Measurements from ENCODE around the gene PADI3.

- TF ChIP-seq CTCF (IDR thresholded peaks at IDR 0.05) (no peak), SP1 (CRISPR knock-in tag; conservative IDR thresholded peaks at IDR 0.05) (no peak), ATF1 (CRISPR knock-in tag; IDR thresholded peaks at IDR 0.05) (no peak), KAT7 (CRISPR knock-in tag; IDR thresholded peaks at IDR 0.05; ENCODE audit: borderline replicate concordance) (no peak), GABPB1 (CRISPR knock-in tag; IDR thresholded peaks at IDR 0.05) (no peak), ZBTB21 (CRISPR knock-in tag; IDR thresholded peaks at IDR 0.05; ENCODE audit: borderline replicate concordance) (no peak), ATF3 (CRISPR knock-in tag; conservative IDR thresholded peaks at IDR 0.05) (no peak)
- TF ChIP-seq, protein P1, sequence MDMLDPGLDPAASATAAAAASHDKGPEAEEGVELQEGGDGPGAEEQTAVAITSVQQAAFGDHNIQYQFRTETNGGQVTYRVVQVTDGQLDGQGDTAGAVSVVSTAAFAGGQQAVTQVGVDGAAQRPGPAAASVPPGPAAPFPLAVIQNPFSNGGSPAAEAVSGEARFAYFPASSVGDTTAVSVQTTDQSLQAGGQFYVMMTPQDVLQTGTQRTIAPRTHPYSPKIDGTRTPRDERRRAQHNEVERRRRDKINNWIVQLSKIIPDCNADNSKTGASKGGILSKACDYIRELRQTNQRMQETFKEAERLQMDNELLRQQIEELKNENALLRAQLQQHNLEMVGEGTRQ (CRISPR knock-in tag; IDR thresholded peaks at IDR 0.05) = no peak
- TF ChIP-seq, protein P2, sequence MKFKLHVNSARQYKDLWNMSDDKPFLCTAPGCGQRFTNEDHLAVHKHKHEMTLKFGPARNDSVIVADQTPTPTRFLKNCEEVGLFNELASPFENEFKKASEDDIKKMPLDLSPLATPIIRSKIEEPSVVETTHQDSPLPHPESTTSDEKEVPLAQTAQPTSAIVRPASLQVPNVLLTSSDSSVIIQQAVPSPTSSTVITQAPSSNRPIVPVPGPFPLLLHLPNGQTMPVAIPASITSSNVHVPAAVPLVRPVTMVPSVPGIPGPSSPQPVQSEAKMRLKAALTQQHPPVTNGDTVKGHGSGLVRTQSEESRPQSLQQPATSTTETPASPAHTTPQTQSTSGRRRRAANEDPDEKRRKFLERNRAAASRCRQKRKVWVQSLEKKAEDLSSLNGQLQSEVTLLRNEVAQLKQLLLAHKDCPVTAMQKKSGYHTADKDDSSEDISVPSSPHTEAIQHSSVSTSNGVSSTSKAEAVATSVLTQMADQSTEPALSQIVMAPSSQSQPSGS (CRISPR knock-in tag; IDR thresholded peaks at IDR 0.05; ENCODE audit: borderline replicate concordance, low read depth) = no peak
- TF ChIP-seq, protein P3, sequence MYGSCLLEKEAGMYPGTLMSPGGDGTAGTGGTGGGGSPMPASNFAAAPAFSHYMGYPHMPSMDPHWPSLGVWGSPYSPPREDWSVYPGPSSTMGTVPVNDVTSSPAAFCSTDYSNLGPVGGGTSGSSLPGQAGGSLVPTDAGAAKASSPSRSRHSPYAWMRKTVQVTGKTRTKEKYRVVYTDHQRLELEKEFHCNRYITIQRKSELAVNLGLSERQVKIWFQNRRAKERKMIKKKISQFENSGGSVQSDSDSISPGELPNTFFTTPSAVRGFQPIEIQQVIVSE (CRISPR knock-in tag; IDR thresholded peaks at IDR 0.05; ENCODE audit: borderline replicate concordance) = no peak
- TF ChIP-seq, protein P4, sequence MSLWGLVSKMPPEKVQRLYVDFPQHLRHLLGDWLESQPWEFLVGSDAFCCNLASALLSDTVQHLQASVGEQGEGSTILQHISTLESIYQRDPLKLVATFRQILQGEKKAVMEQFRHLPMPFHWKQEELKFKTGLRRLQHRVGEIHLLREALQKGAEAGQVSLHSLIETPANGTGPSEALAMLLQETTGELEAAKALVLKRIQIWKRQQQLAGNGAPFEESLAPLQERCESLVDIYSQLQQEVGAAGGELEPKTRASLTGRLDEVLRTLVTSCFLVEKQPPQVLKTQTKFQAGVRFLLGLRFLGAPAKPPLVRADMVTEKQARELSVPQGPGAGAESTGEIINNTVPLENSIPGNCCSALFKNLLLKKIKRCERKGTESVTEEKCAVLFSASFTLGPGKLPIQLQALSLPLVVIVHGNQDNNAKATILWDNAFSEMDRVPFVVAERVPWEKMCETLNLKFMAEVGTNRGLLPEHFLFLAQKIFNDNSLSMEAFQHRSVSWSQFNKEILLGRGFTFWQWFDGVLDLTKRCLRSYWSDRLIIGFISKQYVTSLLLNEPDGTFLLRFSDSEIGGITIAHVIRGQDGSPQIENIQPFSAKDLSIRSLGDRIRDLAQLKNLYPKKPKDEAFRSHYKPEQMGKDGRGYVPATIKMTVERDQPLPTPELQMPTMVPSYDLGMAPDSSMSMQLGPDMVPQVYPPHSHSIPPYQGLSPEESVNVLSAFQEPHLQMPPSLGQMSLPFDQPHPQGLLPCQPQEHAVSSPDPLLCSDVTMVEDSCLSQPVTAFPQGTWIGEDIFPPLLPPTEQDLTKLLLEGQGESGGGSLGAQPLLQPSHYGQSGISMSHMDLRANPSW (CRISPR knock-in tag; conservative IDR thresholded peaks at IDR 0.05; ENCODE audit: low read depth) = no peak
- TF ChIP-seq, protein P5, sequence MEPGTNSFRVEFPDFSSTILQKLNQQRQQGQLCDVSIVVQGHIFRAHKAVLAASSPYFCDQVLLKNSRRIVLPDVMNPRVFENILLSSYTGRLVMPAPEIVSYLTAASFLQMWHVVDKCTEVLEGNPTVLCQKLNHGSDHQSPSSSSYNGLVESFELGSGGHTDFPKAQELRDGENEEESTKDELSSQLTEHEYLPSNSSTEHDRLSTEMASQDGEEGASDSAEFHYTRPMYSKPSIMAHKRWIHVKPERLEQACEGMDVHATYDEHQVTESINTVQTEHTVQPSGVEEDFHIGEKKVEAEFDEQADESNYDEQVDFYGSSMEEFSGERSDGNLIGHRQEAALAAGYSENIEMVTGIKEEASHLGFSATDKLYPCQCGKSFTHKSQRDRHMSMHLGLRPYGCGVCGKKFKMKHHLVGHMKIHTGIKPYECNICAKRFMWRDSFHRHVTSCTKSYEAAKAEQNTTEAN (CRISPR knock-in tag; IDR thresholded peaks at IDR 0.05) = no peak
Observed at GRCh38 chr1:17250601-17251000, 1.7 kb downstream of the PADI3 start.

All from WTC11 (cell line).